Natural killer cell treated with Interleukin-12 subunit alpha and Interleukin-12 subunit beta and Interleukin-15 and Interleukin-18, amount 100 ng/mL, for 72 hours (primary cell): Measurements from ENCODE around the gene MAPK6. TPM values are rescaled to one million over a fixed set of nuclear protein-coding genes. Genes with fewer than 3 reads are reported as not detected.
"Not testable (repeated sequence)": the region's sequence is repeated elsewhere in the genome, so short reads cannot be mapped to it uniquely, and the experiment has no call there.

Source experiments
- ATAC-seq, 2 donors: fragments of 150-1000 bp; cut with Tn5 transposase in 1 of 2; sonication (Bioruptor Pico), chemical (Tn5 transposase) in 1 of 2; 2 replicates each; pipeline ENCODE4 v1.10.0; 2021
- DNase-seq: peaks from one replicate; pipeline ENCODE4 v3.0.0; 2022; ENCODE audit warnings: low spot score
- H3K27ac Mint-ChIP-seq, 2 donors: 1 replicate in 1 of 2; 2 replicates in 1 of 2; pipeline ENCODE4 v1.8.0; 2022; ENCODE audit warnings: mixed read lengths in 2 of 2, mild to moderate bottlenecking in 1 of 2, moderate library complexity in 1 of 2
- H3K27me3 Mint-ChIP-seq, 2 donors: 1 replicate in 1 of 2; 2 replicates in 1 of 2; pipeline ENCODE4 v1.8.0; 2022; ENCODE audit warnings: mixed read lengths in 2 of 2
- H3K36me3 Mint-ChIP-seq: one replicate; pipeline ENCODE4 v1.8.0; 2022; ENCODE audit warnings: mixed read lengths
- H3K4me1 Mint-ChIP-seq, 2 donors: 1 replicate in 1 of 2; 2 replicates in 1 of 2; pipeline ENCODE4 v1.8.0; 2022; ENCODE audit warnings: low read depth in 2 of 2, mixed read lengths in 2 of 2, mild to moderate bottlenecking in 1 of 2
- H3K4me3 Mint-ChIP-seq: one replicate; pipeline ENCODE4 v1.8.0; 2022; ENCODE audit warnings: mixed read lengths
- H3K9me3 Mint-ChIP-seq: 2 replicates; pipeline ENCODE4 v1.8.0; 2022; ENCODE audit warnings: mixed read lengths
- total RNA-seq, 2 donors: library from RNA; stranded (reverse); gene quantifications; one replicate each; pipeline ENCODE4 v1.2.3, GENCODE V29; 2022

MAPK6 gene
- total RNA-seq = 10 to 100 TPM; 65.8 to 89.1 TPM

DNA sequence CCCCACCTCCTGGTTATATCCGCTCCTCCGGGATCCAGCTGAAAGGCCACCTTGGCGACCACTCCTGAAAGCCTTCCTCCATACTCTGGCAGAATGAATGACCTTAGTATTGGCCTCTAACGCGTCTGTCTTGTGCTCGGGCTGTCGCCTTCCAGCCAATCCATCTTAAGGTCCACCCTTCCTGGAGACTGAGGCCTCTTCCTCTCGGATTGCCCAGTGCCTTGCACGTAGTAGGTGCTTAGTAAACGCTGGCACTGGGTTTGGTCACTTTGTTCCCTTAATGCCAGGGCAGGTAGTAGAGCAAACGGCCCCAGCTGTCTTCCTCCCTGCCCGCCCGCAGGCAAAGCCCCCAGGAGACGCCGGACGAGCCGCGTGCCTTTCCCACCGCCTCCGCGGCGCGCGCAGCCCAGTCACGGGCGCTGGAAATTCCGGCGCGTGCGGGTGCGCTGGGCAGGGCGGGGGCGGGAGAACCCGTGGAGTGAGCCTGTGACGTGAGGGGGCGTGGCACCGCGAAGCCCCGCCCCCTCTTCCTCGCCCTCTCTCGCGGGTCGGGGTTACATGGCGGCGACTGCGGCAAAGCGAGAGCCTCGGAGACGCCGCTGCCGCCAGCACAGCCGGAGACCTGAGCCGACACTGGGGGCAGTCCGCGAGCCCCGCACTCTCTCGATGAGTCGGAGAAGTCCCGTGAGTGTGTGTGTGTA is at the start of gene MAPK6:
MAPK6 (plus strand) TSS at position 527 of the 701 bp plus-strand sequence. CDS start 27,242 bp downstream, outside the sequence.
- Mint-ChIP-seq H3K9me3 (no peaks in the 10 kb centered on the region), H3K27ac (peak within 1 kb of the TSS; percentile 96 to 99), H3K27me3 (peaks cover 0 to 2% of the 10 kb centered on the region in 2 donors), H3K4me1 (peaks cover 36 to 51% of the 10 kb centered on the region in 2 donors), H3K4me3 (peak within 1 kb of the TSS; percentile 92), H3K36me3 (peaks cover 6% of the 10 kb centered on the region)
- DNase-seq (peak; percentile 94), ATAC-seq (peak; percentile 89 to 92)

DNA sequence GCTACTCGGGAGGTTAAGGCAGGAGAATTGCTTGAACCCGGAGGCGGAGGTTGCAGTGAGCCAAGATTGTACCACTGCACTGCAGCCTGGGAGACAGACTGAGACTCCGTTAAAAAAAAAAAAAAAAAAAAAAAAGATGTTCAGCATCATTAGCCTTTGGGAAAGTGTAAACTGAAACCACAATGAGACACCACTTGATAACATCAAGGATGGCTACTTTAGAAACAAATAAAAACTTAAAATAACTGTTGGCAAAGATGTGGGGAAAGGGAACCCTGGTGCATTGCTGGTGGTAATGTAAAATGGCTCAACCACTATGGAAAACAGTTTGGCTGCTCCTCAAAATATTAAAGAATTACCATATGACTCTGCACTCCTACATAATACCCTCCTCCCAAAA is 49.3 kb upstream of the MAPK6 start:
- ATAC-seq = no peak
- peaks cover 7% of the 10 kb centered on the region for H3K9me3 Mint-ChIP-seq
- H3K27me3 Mint-ChIP-seq = no peaks in the 10 kb centered on the region
- DNase-seq = no peak
- H3K4me3 Mint-ChIP-seq = peak overlapping the region; percentile 97
- H3K27ac Mint-ChIP-seq = no peak overlapping the region
- peaks cover 26 to 27% of the 10 kb centered on the region in 2 donors for H3K4me1 Mint-ChIP-seq
- H3K36me3 Mint-ChIP-seq = peaks cover 27% of the 10 kb centered on the region

DNA sequence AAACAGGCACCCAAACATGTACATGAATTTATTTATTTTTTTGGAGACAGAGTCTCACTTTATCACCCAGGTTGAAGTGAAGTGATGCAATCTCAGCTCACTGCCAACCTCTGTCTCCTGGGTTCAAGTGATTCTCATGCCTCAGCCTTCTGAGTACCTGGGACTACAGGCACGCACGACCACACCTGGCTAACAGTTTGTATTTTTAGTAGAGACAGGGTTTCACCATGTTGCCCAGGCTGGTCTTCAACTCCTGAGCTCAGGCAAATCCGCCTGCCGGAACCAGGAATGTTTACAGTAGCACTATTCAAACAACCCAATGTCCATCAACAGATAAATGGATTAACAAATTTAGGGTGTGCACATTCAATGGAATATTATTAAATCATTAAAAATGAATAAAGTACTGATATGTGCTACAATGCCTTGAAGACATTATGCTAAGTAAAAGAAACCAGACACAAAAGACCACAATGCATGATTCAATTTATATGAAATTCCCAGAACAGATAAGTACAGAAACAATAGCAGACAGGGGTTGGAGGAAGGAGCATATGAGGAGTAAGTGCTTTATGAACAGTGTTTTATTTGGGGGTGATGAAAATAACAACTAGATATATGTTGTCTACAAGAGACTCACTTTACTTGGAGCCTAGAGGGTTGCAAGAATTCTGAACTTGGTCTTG is 48.7 kb upstream of the MAPK6 start:
- peak overlapping the region; percentile 95 to 97 for H3K27ac Mint-ChIP-seq
- no peak for DNase-seq
- H3K9me3 Mint-ChIP-seq = peaks cover 7% of the 10 kb centered on the region
- ATAC-seq = no peak
- H3K36me3 Mint-ChIP-seq = peaks cover 27% of the 10 kb centered on the region
- H3K4me3 Mint-ChIP-seq = peak overlapping the region; percentile 97
- H3K27me3 Mint-ChIP-seq = no peaks in the 10 kb centered on the region
- H3K4me1 Mint-ChIP-seq = peaks cover 26 to 27% of the 10 kb centered on the region in 2 donors

DNA sequence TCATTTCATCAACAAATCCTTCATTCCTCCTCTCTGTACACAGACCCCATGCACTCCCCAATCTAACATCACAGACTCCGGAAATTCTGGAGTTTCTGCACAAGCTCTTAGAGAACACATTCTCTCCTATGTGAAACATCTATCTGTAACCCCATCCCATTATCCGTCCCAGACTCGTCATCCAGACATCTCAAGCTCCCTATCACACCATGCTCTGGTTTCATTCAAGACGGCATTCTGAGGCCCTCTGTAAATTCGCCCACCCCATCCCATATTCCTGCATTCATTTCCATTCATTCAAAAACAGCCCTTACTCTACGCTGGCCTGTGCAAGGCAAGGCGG is 48.0 kb upstream of the MAPK6 start:
- H3K4me3 Mint-ChIP-seq = peak overlapping the region; percentile 97
- peaks cover 7% of the 10 kb centered on the region for H3K9me3 Mint-ChIP-seq
- no peaks in the 10 kb centered on the region for H3K27me3 Mint-ChIP-seq
- H3K27ac Mint-ChIP-seq = peak overlapping the region; percentile 95 to 97
- DNase-seq (no peak), ATAC-seq (peak in 1 of 2 donors; percentile 1)
- peaks cover 22% of the 10 kb centered on the region in 2 donors for H3K4me1 Mint-ChIP-seq
- peaks cover 23% of the 10 kb centered on the region for H3K36me3 Mint-ChIP-seq

DNA sequence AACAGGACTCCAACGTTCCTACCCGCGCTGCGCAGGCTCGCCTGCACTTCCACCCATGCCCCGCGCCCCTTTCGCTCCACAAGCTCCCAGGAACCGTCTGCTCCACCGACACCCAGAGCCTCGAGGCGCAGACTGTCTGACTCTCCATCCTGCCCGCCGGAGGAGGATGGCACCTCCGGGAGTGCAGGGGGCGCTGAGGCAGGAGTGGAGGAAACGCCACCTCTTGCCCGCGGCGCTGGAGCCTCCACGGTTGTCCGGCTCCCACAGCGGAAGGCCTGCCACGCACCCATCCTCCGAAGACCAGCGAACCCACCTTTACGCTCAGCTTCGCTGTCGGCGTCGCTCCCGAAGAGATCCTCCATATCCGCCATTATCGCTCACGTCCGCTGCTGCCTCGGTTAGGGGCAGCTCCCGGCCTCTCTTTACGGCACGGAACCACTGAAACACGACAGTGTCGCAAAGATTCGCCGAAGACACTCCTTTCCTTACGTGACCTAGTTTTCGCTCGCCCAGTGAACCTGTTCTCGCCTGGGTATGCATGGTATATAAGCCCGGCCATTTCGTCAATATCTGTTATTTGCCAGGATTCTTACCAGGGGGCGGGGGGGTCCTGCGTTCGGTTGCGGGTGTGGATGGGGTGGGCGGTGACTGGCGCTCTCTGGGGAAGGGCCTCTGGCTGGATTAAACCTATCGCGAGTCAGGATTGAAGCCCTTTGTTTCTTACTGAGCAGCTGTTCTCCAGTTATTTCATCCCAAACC is 47.5 kb upstream of the MAPK6 start, which contains the start of gene LEO1:
LEO1 (minus strand) TSS at position 404 of the 759 bp plus-strand sequence; CDS start at position 371, 33 bp downstream.
- Mint-ChIP-seq H3K27ac (peak within 1 kb of the TSS; percentile 95 to 97), H3K27me3 (no peaks in the 10 kb centered on the region)

DNA sequence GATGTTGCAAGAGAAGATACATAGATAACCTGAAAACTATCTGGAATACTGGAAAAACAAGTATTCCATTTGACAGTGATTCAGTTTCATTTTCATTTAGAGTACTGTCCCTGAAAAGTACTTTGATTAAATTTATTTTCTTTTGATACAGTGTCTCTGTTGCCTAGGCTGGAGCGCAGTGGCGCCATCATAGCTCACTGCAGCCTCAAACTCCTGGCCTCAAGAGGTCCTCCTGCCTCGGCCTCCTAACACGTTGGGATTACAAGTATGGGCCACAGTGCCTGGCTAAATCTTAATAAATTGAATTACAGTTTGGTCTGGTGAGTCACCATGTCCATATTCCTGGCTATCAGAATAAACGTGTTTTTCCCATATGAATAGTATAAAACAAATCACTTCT is 45.8 kb upstream of the MAPK6 start:
- no peak for DNase-seq
- Mint-ChIP-seq H3K36me3 (peaks cover 6% of the 10 kb centered on the region), H3K4me3 (no peak overlapping the region)

More for the DNA sequence above, 47.5 kb upstream of the MAPK6 start, which contains the start of gene LEO1:
- Mint-ChIP-seq H3K4me3 (peak within 1 kb of the TSS; percentile 97), H3K36me3 (peaks cover 19% of the 10 kb centered on the region), H3K4me1 (peaks cover 17 to 18% of the 10 kb centered on the region in 2 donors), H3K9me3 (peaks cover 7% of the 10 kb centered on the region)
- peak; percentile 95 to 96 for ATAC-seq
- peak; percentile 92 for DNase-seq

DNA sequence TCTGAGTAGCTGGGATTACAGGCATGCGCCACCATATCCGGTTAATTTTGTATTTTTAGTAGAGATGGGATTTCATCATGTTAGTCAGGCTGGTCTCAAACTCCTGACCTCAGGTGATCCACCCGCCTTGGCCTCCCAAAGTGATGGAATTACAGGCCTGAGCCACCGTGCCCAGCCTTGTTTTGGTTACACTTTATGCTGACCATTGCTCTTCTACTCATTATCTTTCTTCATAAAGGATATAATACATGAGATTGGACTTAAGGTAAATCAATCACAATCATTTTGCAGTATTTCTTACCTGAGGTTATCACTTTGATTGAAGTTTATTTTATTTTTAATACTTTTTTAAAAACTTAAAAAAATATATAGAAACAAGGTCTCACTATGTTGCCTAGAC is 45.2 kb upstream of the MAPK6 start:
- Mint-ChIP-seq H3K27me3 (no peaks in the 10 kb centered on the region), H3K4me1 (peaks cover 17 to 18% of the 10 kb centered on the region in 2 donors), H3K36me3 (peaks cover 6% of the 10 kb centered on the region), H3K9me3 (no peaks in the 10 kb centered on the region), H3K4me3 (no peak overlapping the region), H3K27ac (no peak overlapping the region)
- ATAC-seq (no peak), DNase-seq (no peak)

More for the DNA sequence above, 45.8 kb upstream of the MAPK6 start:
- Mint-ChIP-seq H3K4me1 (peaks cover 17 to 18% of the 10 kb centered on the region in 2 donors), H3K27ac (no peak overlapping the region), H3K9me3 (no peaks in the 10 kb centered on the region), H3K27me3 (no peaks in the 10 kb centered on the region)
- ATAC-seq = no peak

DNA sequence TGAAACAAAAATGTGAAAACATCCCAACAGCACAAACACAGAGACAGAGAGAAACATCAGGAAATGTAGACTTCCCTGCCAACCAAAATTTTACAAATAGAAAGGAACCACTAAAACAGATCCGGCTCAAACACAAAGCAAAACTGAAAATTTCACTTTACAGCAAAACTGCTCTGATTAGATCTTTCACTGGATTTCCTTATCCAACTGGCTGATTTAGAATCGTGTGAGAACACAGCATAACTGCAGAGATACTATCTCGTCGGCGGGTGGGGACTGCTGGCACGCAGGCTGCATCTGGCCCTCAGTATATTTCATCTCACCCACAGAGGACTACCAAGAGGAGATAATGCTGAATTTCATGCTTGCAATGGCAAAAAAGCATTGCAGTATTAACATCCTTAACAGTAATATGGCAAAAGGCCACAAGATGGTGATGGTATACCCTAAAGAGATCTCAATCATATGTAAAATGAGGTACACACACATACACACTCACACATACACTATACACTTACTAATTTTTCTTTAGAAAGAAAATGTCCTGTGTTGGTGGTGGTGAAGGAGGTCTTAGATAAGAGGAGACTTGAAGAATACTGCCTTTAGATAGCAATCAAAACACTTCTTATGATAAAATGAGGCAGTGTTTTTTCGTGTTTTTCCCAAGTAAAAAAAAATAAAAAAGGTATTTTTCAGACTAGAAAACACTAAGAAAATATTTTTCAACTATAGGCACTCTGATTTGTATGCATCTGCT is 36.8 kb upstream of the MAPK6 start:
- Mint-ChIP-seq H3K9me3 (no peaks in the 10 kb centered on the region), H3K27ac (peak overlapping the region; percentile 72 to 82), H3K36me3 (no peaks in the 10 kb centered on the region), H3K4me1 (peaks cover 10 to 20% of the 10 kb centered on the region in 2 donors), H3K4me3 (peak overlapping the region; percentile 85), H3K27me3 (no peaks in the 10 kb centered on the region)
- peak; percentile 83 to 94 for ATAC-seq
- DNase-seq = no peak

DNA sequence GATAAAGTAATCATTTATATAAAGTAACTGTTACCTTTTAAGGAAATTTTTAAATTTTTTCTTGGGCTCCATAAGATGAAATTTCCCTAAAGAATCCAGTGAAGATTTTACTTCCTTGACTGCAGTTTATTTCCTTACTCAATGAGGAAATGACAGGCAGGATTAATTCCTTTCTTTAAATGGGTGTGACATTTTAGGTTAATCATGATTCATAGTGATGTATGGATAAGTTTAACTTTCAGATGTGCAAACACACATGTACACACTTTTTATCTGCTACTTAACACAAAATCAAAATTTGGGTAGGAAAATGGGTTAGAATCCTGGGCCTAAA is 36.3 kb upstream of the MAPK6 start:
- no peaks in the 10 kb centered on the region for H3K27me3 Mint-ChIP-seq
- no peak for ATAC-seq
- H3K4me3 Mint-ChIP-seq = no peak overlapping the region
- no peaks in the 10 kb centered on the region for H3K36me3 Mint-ChIP-seq
- no peaks in the 10 kb centered on the region for H3K9me3 Mint-ChIP-seq
- H3K27ac Mint-ChIP-seq = peak overlapping the region; percentile 72 to 82
- H3K4me1 Mint-ChIP-seq = peaks cover 10 to 20% of the 10 kb centered on the region in 2 donors
- no peak for DNase-seq

DNA sequence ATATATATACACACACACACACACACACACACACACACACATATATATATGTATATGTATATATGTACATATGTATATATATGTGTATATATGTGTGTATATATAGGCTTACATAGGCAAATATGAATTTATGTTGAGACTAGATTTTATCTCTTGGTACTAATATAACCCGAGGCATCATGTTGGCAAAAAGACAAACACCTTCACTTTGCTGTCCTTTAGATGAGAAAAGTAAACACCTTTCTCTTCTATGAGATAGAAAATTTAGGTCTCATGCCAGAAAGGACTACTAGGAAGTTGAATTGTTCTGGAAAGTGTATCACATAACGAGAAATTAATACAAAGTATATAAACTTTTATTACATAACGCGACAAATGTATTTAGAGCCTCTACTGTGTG is 27.9 kb upstream of the MAPK6 start:
- no peaks in the 10 kb centered on the region for H3K4me1 Mint-ChIP-seq
- no peaks in the 10 kb centered on the region for H3K9me3 Mint-ChIP-seq
- H3K27ac Mint-ChIP-seq = no peak overlapping the region
- H3K27me3 Mint-ChIP-seq = no peaks in the 10 kb centered on the region
- no peak for DNase-seq
- H3K4me3 Mint-ChIP-seq = no peak overlapping the region
- no peak for ATAC-seq
- H3K36me3 Mint-ChIP-seq = no peaks in the 10 kb centered on the region

DNA sequence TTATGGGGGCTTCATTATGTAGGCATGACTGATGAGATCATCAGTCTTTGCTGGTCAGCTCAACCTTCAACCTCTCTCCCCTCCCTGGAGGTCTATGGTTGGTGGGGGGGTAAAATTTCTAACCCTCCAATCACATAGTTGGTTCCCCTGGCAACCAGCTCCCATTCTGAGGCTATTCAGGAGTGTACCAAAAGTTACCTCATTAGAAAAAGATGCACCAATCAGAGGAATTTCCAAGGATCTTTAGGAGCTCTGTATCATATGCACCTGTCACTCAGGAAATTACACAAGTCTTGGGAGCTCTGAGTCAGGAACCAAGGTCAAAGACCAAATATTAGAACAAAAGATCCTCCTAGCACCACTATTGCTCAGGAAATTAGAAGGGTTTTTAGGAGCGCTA is 26.1 kb upstream of the MAPK6 start:
- ATAC-seq (no peak), DNase-seq (no peak)
- Mint-ChIP-seq H3K27me3 (no peaks in the 10 kb centered on the region), H3K27ac (no peak overlapping the region), H3K4me1 (no peaks in the 10 kb centered on the region), H3K36me3 (no peaks in the 10 kb centered on the region), H3K9me3 (no peaks in the 10 kb centered on the region), H3K4me3 (no peak overlapping the region)

DNA sequence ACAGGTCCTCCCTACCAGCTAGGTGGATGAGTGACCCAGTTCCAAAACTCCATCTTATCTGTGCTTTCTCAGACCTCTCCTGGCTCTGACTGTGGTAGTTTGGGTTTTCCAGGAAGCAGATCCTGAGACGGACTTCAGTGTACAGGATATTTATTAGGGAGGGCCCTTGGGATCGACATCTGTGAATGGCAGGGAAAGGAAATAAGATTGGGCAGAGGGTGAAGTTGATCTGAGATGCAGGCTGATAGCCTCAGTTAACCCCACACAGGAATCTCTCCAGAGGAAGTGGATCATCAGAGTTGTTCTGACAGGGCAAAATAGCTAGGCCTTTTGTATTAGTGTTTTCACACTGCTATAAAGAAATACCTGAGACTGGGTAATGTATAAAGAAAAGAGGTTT is 16.7 kb upstream of the MAPK6 start:
- H3K4me1 Mint-ChIP-seq = peaks cover 30 to 44% of the 10 kb centered on the region in 2 donors
- H3K36me3 Mint-ChIP-seq = peaks cover 12% of the 10 kb centered on the region
- no peaks in the 10 kb centered on the region for H3K27me3 Mint-ChIP-seq
- ATAC-seq = no peak
- peak overlapping the region; percentile 42 to 44 for H3K27ac Mint-ChIP-seq
- H3K9me3 Mint-ChIP-seq = peaks cover 3% of the 10 kb centered on the region
- H3K4me3 Mint-ChIP-seq = peak overlapping the region; percentile 19
- DNase-seq = no peak

DNA sequence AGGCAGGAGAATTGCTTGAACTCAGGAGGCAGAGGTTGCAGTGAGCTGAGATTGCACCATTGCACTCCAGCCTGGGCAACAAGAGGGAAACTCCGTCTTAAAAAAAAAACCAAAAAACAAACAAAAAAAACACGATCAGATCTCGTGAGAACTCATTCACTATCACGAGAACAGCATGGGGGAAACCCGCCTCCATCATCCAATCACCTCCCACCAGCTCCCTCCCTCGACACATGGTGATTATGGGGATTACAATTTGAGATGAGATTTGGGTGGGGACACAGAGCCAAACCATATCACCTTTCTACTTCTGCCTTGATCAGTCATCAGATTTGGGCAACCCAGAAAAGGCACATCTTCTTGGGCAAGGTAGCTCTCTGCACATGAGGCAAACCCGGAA is 15.9 kb upstream of the MAPK6 start:
- not testable (repeated sequence) for H3K4me3 Mint-ChIP-seq, ATAC-seq, H3K9me3 Mint-ChIP-seq, DNase-seq, H3K27me3 Mint-ChIP-seq
- Mint-ChIP-seq H3K4me1 (peaks cover 33 to 48% of the 10 kb centered on the region in 2 donors), H3K27ac (peak overlapping the region in 1 of 2 donors; percentile 95), H3K36me3 (peaks cover 12% of the 10 kb centered on the region)
